A673 (cell line): Measurements from ENCODE around the gene LAMP1. TPM values are rescaled to one million over a fixed set of nuclear protein-coding genes. Genes with fewer than 3 reads are reported as not detected.

Experiments used
- BruUV-seq: library from RNA; stranded (reverse); fragments of 400-500 nt; replicated peaks from 2 replicates; lab custom pipeline; 2021; lab: Mats Ljungman, UMichigan
- CTCF ChIA-PET: fragments of 300-600 bp; sonication (Branson Sonifier 250); formaldehyde crosslinking; loops from one replicate; lab custom pipeline; 2022; ENCODE audit warnings: antibody characterized with exemption; lab: Charles Lee
- POLR2A ChIA-PET: fragments of 300-600 bp; sonication (Branson Sonifier 250); formaldehyde crosslinking; loops from one replicate; lab custom pipeline; 2022; ENCODE audit warnings: antibody characterized with exemption; ENCODE audit not compliant: low non-redundant PET; lab: Charles Lee
- DNase-seq: peaks from one replicate; pipeline ENCODE4 v3.0.0-alpha.2; 2015; ENCODE audit warnings: low spot score
- H3K27ac ChIP-seq: fragments of 200-600 bp; sonication (generic); 2 replicates; pipeline ENCODE4 v1.5.1; 2016; ENCODE audit warnings: mixed run types, low read depth, mild to moderate bottlenecking, mixed read lengths, antibody characterized with exemption, low read length; ENCODE audit not compliant: poor library complexity, severe bottlenecking
- H3K27me3 ChIP-seq: fragments of 200-600 bp; sonication (generic); replicated peaks from 2 replicates; pipeline ENCODE4 v1.6.1; 2017; ENCODE audit warnings: mixed run types, low read depth, mild to moderate bottlenecking, mixed read lengths, antibody characterized with exemption, low read length; ENCODE audit not compliant: insufficient read depth, poor library complexity
- H3K36me3 ChIP-seq: fragments of 200-600 bp; sonication (generic); 2 replicates; pipeline ENCODE4 v1.6.1; 2016; ENCODE audit warnings: mixed run types, mild to moderate bottlenecking, mixed read lengths, antibody characterized with exemption, low read length; ENCODE audit not compliant: insufficient read depth, poor library complexity, severe bottlenecking
- H3K4me1 ChIP-seq: fragments of 200-600 bp; sonication (generic); 2 replicates; pipeline ENCODE4 v1.6.1; 2017; ENCODE audit warnings: mixed run types, mild to moderate bottlenecking, mixed read lengths, antibody characterized with exemption, low read length; ENCODE audit not compliant: insufficient read depth, poor library complexity, severe bottlenecking
- H3K4me3 ChIP-seq: fragments of 200-600 bp; sonication (generic); 2 replicates; pipeline ENCODE4 v1.5.1; 2016; ENCODE audit warnings: low read depth, mixed run types, mild to moderate bottlenecking, mixed read lengths, low read length; ENCODE audit not compliant: poor library complexity, severe bottlenecking
- H3K9me3 ChIP-seq: fragments of 200-600 bp; sonication (generic); 2 replicates; pipeline ENCODE4 v1.6.1; 2016; ENCODE audit warnings: mixed run types, low read depth, mild to moderate bottlenecking, mixed read lengths, antibody characterized with exemption, low read length; ENCODE audit not compliant: poor library complexity, severe bottlenecking
- EZH2 ChIP-seq: fragments of 200-600 bp; sonication (generic); IDR thresholded peaks from 2 replicates; pipeline ENCODE4 v1.6.1; 2017; ENCODE audit warnings: borderline replicate concordance, low read depth, mild to moderate bottlenecking, mixed read lengths, antibody characterized with exemption, low read length; ENCODE audit not compliant: poor library complexity, severe bottlenecking
- intact Hi-C: fragments of 100-400 bp; cut with micrococcal nuclease; formaldehyde crosslinking; loops from one replicate; pipeline ENCODE4 v1.10.0; 2022; ENCODE audit not compliant: unreplicated experiment
- total RNA-seq: library from RNA; stranded (reverse); gene quantifications from 2 replicates; pipeline ENCODE4 v1.2.3, GENCODE V29; 2021
- TF ChIP-seq, protein P1 (sequence below): fragments of 300-800, 200-600 bp; sonication (generic); conservative IDR thresholded peaks from 2 replicates; pipeline ENCODE4 v1.5.1; 2017; ENCODE audit warnings: low read depth, mild to moderate bottlenecking, antibody characterized with exemption, low read length, moderate library complexity, mixed read lengths

Gene LAMP1
- total RNA-seq, 1 experiment from 2014 or later = 129 TPM

- no TSS peak for BruUV-seq
- H3K4me1 ChIP-seq = peaks cover 8% of the 10 kb centered on the region
- no peaks in the 10 kb centered on the region for H3K27me3 ChIP-seq
- DNase-seq = no peak
- no peaks in the 10 kb centered on the region for H3K36me3 ChIP-seq
- intact Hi-C loops = no loop called here
- no peak for TF ChIP-seq EZH2
- TF ChIP-seq, protein P1, sequence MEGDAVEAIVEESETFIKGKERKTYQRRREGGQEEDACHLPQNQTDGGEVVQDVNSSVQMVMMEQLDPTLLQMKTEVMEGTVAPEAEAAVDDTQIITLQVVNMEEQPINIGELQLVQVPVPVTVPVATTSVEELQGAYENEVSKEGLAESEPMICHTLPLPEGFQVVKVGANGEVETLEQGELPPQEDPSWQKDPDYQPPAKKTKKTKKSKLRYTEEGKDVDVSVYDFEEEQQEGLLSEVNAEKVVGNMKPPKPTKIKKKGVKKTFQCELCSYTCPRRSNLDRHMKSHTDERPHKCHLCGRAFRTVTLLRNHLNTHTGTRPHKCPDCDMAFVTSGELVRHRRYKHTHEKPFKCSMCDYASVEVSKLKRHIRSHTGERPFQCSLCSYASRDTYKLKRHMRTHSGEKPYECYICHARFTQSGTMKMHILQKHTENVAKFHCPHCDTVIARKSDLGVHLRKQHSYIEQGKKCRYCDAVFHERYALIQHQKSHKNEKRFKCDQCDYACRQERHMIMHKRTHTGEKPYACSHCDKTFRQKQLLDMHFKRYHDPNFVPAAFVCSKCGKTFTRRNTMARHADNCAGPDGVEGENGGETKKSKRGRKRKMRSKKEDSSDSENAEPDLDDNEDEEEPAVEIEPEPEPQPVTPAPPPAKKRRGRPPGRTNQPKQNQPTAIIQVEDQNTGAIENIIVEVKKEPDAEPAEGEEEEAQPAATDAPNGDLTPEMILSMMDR = no peak
- H3K9me3 ChIP-seq = no peaks in the 10 kb centered on the region
- no peak overlapping the region for H3K4me3 ChIP-seq
- H3K27ac ChIP-seq = no peak overlapping the region
- CTCF ChIA-PET = no interaction called here
- POLR2A ChIA-PET = no interaction called here
These were observed 2.9 kb downstream of the LAMP1 start for GRCh38 chr13:113299951-113300350.

- no TSS peak for BruUV-seq
- Histone ChIP-seq H3K27me3 (no peaks in the 10 kb centered on the region), H3K27ac (no peak overlapping the region), H3K9me3 (no peaks in the 10 kb centered on the region), H3K4me1 (peaks cover 7% of the 10 kb centered on the region), H3K36me3 (no peaks in the 10 kb centered on the region), H3K4me3 (no peak overlapping the region)
- no peak for TF ChIP-seq EZH2
- TF ChIP-seq, protein P1 = no peak
- no peak for DNase-seq
- CTCF ChIA-PET = no interaction called here
- intact Hi-C loops = no loop called here
- POLR2A ChIA-PET = no interaction called here
These were observed 5.9 kb downstream of the LAMP1 start for GRCh38 chr13:113302986-113303385.

DNA sequence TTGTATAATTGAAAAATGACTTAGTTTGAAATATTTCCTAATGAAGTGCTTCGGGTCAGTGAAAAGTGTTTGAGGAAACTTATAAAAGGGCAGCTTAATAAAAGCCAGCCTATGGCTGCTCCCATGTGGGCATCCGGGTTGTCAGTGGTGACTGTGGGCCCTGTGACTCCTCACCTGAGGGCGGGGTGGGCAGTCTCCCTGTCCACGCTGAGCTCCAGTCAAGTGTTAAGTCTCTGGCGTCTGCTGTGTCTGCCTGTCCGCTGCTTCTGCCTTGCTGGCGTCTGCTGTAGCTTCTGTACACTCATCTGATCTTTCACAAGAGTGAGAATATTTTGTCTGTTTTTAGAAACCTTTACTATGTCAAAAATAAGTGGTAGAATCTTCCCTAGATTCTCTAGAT lies 7.1 kb downstream of the LAMP1 start:
- ChIA-PET POLR2A (no interaction called here), CTCF (no interaction called here)
- TF ChIP-seq EZH2 = no peak
- TF ChIP-seq, protein P1 = no peak
- intact Hi-C loops = no loop called here
- H3K36me3 ChIP-seq = no peaks in the 10 kb centered on the region
- no TSS peak for BruUV-seq
- no peak for DNase-seq
- no peak overlapping the region for H3K4me3 ChIP-seq
- H3K27me3 ChIP-seq = no peaks in the 10 kb centered on the region
- H3K9me3 ChIP-seq = no peaks in the 10 kb centered on the region
- no peaks in the 10 kb centered on the region for H3K4me1 ChIP-seq
- H3K27ac ChIP-seq = no peak overlapping the region
